Fibroblast of mammary gland (primary cell): Measurements from ENCODE around the gene PTPRM.
A peak's percentile ranks its signal among the peaks of the same experiment; 100 is the strongest.

Source experiments
- DNase-seq: peaks from one replicate; pipeline ENCODE4 v3.0.0-alpha.2; 2010; ENCODE audit warnings: low read depth
- H3K4me3 ChIP-seq: 2 replicates; pipeline ENCODE4 v1.5.1; 2011; ENCODE audit warnings: low read depth, mild to moderate bottlenecking, low read length, moderate library complexity; ENCODE audit not compliant: control insufficient read depth
- TF ChIP-seq, protein P1 (sequence below): conservative IDR thresholded peaks from 2 replicates; pipeline ENCODE4 v1.5.1; 2011; ENCODE audit warnings: low read depth, low read length, inconsistent platforms; ENCODE audit not compliant: control insufficient read depth, insufficient read depth

Gene PTPRM

DNA sequence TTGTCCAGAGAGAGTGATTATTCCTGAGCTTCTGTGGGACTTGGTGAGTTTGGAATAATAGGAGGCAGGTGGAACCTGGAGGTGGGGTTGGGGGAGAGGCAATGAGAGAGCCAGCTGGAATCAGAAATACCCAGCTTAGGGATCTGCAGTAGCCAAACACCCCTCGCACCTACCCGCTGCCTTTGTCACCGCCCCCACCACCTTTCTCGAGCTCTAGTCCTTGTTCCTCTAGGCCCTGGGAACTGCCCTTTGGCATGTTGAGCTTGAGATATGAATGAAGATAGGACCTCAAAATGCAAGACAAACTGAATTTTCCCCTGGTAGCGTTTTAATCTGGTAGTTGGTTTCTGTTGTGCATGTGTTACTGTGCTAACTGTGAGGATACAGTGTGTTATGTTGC lies 242.9 kb downstream of the PTPRM start:
- no peak overlapping the region for H3K4me3 ChIP-seq
- DNase-seq = no peak
- TF ChIP-seq, protein P1, sequence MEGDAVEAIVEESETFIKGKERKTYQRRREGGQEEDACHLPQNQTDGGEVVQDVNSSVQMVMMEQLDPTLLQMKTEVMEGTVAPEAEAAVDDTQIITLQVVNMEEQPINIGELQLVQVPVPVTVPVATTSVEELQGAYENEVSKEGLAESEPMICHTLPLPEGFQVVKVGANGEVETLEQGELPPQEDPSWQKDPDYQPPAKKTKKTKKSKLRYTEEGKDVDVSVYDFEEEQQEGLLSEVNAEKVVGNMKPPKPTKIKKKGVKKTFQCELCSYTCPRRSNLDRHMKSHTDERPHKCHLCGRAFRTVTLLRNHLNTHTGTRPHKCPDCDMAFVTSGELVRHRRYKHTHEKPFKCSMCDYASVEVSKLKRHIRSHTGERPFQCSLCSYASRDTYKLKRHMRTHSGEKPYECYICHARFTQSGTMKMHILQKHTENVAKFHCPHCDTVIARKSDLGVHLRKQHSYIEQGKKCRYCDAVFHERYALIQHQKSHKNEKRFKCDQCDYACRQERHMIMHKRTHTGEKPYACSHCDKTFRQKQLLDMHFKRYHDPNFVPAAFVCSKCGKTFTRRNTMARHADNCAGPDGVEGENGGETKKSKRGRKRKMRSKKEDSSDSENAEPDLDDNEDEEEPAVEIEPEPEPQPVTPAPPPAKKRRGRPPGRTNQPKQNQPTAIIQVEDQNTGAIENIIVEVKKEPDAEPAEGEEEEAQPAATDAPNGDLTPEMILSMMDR = no peak

DNA sequence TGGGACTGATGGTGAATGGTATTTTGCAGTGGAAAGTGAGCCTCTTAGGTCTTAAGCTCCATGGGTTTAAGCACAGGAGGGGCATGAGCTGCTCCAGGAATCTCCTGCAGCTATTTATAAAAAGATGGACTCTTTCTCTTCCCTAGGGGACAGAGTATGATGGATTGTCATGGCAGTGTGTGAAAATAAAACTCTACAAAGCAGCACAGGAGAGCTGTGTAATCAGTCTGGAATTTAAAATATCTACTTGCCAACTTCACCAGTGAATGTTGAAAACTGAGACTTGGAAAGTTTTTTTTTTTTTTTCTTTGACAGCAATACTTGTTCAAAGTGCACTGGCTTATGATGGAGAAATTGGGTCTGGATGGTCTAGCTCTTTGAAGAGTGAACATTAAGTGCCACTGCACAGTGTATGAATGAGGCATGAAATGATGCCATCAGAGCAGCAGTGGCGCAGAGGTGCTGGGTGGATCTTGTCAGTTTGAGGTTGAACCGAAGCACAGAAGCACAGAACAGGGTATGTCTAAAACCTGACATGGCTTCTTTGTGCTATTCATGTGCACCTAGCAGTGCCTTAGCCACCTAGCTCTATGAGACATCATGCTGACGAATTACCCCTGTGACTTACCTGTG lies 245.4 kb downstream of the PTPRM start:
- no peak overlapping the region for H3K4me3 ChIP-seq
- peak; percentile 74 for DNase-seq
- TF ChIP-seq, protein P1 = no peak

DNA sequence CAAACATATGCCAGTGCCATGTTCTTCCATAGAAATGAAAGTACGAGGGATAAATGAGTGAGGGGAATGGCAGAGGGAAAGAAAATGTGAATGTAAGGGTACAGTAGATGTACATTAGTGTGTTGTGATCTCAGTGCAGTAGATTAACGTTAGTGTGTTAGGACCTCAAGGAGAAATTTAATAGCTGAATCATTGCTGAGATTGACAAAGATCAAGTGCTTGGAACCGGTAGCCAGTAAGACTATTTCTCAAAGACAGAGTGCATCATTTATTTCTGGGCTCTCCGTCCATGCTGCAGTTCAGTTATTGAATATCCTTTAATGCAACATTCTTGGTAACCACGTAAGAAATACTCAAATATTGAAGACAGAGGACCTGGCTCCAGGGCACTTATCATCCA lies 246.0 kb downstream of the PTPRM start:
- no peak for DNase-seq
- TF ChIP-seq, protein P1 = no peak
- H3K4me3 ChIP-seq = no peak overlapping the region

DNA sequence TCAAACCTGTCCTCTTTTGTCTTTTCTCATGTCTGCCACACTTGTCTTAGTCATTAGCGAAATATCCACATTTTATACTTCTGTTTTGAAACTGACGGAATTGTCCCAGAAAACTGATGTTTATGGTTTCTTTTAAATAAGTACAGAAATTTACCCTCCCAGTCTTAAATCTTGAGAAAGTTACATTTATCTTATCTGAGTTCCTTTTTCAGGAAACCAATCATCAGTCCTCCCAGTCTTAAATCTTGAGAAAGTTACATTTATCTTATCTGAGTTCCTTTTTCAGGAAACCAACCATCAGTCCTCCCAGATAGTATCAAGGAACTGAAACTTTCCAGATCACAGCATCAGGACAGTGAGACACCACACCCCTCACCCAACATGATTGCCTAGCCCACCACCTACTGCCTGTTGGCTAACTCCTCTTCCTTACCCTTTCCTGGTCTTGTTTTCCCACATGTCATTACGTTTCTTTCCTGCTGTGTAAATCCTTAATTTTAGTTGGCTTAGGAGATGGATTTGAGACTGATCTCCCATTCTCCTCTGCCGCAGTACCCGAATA lies 247.7 kb downstream of the PTPRM start:
- TF ChIP-seq, protein P1 = no peak
- no peak for DNase-seq
- no peak overlapping the region for H3K4me3 ChIP-seq

DNA sequence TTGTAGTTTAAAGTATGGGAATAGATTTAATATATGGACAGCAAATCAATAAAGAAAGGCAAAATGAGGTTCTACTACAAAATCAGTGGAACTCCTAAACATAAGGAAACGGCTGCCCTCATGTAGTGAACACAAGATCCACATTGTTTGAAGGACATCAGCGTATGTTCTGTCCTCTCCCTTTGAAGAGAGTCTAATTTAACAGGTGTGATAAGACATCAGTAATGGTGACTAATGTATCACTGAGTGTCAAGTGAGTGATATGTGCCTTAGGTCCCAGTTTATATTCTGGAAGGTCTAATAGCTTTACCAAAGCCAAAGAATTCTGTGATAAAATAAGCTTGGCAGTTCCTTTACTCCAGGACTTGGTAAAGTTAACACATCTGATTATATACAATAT lies 248.7 kb downstream of the PTPRM start:
- TF ChIP-seq, protein P1 = no peak
- DNase-seq = no peak
- H3K4me3 ChIP-seq = no peak overlapping the region

DNA sequence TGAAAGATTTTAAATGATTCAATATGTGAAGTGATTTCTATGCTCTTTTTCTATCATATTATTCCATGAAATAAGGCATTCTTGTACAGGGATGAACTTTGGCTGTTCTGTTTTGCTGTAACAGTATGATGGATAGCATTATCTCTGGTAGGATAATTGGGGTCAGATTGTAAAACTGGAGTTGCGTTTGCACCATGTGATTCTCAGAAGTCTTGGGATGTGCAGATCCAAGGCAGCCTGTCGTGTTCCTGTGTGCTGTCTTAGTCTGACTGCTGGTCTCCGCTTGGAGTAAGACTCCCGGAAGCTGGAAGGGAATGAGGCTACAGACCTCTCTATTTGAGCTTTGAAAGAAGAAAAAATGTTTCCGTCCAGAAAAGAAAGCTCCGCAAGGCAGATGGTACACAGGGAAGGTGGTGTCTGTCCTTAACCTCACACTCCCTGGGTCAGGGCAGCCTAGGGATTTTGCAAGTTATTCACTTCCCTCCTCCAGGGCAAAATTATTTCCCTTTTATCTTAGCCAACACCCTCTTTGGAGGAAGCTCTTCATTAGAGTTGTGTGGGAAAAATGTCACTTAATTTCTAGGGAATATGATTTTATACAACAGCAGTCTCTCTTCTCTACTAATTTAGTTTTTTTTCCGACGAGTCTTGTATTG lies 250.6 kb downstream of the PTPRM start:
- DNase-seq = peak; percentile 38
- no peak overlapping the region for H3K4me3 ChIP-seq
- TF ChIP-seq, protein P1 = no peak
